ENCODE results near the gene SKA2.
"Not testable (repeated sequence)": the region's sequence is repeated elsewhere in the genome, so short reads cannot be mapped to it uniquely, and the experiment has no call there.

The SKA2 gene

DNA sequence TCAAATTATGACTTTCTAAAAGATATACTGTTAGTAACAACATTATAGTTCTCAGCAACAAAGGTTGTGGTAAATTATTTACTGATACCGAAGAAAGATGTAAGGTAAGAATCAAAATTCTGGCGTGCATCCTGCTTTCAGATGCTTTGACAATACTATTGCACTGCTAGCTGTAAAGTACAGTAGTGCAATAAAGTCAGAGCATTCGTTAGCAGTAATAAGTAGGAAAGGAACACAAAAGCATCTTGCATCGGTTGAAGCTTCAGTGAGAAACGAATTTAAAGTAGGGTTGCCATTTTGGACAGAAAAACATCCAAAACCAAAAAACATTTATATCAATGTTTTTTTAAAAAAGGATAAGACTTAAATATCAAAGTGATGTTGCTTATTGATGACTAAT is 4.0 kb downstream of the SKA2 start:
- no peak for DNase-seq

GRCh38 chr17:59149841-59150511 is 5.0 kb downstream of the SKA2 start:
- no peak for DNase-seq

- DNase-seq = no peak
Observed at GRCh38 chr17:59149051-59149450, 5.9 kb downstream of the SKA2 start.

DNA sequence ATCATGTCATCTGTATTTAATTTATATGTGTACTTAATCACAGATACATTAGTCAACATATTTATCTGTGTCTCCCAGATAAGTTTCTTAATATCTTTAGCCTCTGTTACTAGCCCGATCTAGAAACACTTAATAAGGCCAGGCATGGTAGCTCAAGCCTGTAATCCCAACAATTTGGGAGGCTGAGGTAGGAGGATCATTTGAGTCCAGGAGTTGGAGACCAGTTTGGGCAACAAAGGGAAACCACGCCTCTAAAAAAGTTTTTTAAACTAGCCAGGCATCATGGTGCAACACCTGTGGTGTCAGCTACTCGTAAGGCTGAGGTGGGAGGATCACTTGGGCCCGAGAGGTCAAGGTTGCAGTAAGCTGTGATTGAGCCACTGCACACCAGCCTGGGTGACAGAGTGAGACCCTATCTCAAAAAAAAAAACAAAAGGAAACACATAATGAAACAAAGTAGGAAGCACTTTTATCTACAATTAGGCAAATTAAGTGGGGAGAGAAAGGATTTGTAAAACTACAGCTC is 9.4 kb downstream of the SKA2 start:
- DNase-seq = no peak

GRCh38 chr17:59141860-59142259 is 13.1 kb downstream of the SKA2 start:
- DNase-seq = no peak

- no peak for DNase-seq
Observed at GRCh38 chr17:59139939-59140338, 15.0 kb downstream of the SKA2 start.

DNA sequence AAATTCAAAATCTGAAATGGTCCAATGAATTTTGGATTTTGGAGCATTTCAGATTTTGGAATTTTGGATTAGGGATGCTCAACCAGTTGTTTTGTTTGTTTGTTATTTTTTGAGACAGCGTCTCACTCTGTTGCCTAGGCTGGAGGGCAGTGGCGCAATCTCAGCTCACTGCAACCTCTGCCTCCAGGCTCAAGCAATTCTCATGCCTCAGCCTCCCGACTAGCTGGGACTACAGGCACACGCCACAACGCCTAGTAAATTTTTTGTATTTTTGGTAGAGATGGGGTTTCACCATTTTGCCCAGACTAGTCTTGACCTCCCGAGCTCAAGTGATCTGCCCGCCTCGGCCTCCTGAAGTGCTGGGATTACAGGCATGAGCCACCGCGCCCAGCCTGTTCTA is 16.6 kb downstream of the SKA2 start:
- DNase-seq = not testable (repeated sequence)

DNA sequence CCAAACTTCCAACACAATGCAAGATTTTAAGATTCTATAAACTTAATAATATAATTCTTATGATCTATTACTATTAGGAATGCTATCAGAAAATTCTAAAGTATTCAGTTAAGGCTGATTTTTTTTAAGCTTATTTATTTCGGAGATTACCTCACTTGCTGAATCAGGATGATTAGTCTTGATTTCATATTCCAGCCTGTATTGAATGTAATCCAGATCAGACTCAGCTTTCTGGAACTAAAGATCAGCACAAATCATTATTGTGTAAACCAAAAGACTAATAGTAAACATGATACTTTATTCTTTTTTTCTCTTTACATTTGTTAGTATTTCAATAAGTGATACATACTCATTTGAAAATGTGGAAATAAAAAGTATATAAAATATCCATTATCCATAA is 23.9 kb downstream of the SKA2 start:
- DNase-seq = no peak

DNA sequence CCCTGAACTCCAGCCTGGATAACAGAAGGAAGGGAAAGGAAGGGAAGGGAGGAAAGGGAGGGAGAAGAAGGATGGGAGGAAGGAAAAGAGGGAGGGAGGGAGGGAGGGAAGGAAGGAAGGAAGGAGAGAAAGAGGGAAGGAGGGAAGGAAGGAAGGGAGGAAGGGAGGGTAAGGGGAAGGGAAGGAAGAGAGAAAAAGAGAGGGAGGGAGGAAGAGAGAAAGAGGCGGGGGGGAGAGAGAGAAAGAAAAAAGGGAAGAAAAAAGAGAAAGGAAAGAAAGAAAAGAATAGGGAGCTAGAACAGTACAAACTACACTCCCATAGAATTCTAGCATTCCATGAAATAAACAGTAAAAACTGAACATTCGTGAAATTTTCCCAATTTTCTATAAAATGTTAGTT is 25.2 kb downstream of the SKA2 start:
- DNase-seq = no peak

DNA sequence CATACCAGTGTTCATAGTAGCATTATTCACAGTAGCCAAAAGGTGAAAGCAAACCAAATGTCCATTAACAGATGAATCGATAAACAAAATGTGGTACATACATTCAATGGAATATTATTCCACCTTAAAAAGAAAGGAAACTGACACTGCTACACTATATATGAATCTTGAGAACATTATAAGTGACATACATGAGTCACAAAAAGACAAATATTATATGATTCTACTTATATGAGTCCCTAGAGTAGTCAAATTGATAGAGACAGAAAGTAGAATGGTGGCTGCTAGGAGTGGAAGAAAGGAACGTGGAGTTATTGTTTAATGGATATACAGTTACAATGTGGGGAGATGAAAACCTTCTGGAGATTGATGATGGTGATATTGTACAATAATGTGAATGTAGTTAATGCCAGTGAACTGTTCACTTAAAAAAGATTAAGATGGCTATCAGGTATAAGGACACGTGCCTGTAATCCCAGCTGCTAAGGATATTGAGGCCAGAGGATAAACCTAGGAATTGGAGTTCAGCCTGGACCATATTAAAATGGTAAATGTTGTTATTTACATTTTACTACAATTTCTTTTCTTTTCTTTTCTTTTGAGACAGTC is 28.1 kb downstream of the SKA2 start:
- DNase-seq = no peak

- DNase-seq = no peak
Observed at GRCh38 chr17:59124665-59125064, 30.3 kb downstream of the SKA2 start.

- no peak for DNase-seq
Observed at GRCh38 chr17:59121901-59122480, 33.0 kb downstream of the SKA2 start.

DNA sequence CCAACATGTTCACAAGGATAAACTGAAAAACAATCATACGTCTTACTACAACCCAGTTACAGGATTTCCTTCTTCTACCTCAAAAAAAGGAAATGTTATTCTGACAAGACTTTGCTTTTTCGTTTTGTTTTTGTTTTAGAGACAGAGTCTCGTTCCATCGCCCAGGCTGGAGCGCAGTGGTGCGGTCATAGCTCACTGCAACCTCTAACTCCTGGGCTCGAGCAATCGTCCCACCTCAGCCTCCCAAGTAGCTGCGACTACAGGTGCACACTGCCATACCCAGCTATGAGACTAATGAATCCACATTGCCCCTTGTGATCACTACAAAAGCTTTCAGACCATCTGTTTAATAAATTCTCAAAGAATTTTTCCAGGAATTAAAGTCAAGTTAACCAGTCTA is 39.5 kb downstream of the SKA2 start:
- DNase-seq = no peak

- no peak for DNase-seq
Observed at GRCh38 chr17:59111539-59111938, 43.4 kb downstream of the SKA2 start.

DNA sequence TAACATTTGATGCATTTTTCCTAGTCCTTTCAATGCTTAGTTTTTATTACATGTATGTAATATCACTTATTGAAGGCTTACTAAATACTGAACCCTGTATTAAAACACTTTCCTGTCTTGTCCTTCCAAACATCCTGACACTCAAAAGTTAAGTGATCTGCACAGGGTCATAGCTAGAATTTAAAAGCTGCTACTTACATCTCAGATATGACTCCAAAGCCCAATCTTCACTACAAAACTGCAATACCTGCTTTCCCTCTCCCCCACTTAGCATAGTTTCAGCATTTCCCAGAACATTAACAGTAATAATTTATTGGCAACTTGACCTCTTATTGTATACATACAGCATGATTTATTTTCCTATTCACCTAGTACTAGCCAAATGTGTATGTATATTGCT is 44.0 kb downstream of the SKA2 start:
- DNase-seq = no peak

DNA sequence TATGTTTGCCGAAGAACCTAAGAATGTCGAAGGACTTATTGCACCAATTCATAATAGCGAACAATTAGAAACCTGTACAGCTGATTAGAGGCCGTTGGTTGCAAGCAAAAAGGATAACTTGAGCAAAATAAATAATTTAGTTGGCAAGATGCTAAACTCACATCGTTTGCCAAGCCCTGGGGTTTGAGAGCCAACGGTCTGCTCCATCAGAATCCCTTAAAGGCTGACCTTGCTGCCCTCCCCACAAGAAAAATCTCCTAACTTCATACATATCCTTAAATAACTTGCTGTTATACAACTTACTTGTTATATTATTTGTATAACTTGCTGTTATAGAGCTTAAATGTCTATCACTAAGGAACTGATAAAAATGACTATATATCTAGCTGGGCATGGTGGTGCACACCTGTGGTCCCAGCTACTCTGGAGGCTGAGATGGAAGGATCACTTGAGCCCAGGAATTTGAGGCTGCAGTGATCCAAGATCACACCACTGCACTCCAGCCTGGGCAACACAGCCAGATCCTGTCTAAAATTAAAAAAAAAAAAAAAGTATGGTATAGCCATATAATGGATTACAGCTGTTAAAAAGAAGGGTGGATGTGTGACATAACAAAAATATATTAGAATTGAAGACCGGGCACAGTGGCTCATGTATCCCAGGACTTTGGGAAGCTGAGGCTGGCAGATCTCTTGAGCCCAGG is 46.4 kb downstream of the SKA2 start:
- DNase-seq = no peak

DNA sequence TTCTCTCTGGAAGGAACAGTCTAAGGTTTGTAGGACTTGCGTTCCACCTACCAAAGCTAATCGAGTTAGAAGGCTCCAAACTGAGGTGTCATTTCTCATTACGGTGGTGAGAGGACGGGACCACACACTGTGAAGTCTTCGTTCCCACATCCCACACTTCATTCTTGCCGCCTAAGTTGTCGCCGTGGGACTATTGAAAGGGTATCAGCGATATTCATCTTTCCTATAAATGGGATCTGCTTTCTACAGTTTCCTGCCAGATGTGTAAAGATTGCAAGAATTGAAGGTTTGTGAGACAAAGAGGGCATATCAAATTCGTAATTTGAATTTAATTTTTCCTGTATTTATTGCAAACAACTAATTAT is 47.7 kb downstream of the SKA2 start:
- DNase-seq = no peak

DNA sequence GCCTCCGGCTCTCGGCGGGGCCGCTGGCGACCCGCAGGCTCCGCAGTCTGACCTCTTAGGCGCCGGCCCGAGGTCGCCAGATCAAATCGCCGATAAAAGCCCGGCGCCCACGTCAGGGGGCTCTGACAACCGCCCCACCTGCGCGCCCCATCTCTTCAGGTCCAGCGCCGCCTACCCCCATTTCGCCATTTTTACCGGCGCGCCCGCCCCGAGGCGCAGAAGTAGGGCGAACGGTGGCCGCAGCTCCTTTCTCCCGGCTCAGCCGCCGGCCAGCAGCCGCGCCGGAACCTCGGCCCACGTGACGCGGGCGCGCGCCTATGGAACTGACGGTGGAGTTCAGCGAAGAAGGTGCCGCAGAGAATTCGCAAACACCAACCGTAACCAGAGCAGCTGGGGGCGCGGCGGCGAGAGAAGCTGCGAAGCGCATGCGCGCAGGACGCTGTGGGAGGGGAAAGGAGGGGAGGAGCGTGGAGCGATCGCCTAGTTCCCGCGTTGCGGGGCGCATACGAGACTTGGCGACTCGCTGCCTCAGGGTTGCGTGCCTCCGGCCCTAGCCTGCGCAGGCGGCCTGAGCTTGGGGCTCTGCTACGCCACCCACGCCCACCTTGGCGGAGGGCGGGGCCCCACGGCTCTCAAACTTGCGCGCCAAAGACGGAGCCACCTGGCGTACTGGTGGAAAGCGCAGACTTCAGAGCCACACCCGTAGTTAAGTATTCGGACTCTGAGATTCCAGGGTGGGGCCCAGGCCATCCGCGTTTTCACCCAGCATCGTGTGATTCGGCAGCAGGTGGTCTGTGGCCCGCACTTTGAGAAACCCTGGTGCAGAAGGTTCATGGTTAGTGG is 48.3 kb downstream of the SKA2 start, which contains the start of gene TRIM37:
Gene TRIM37, minus strand, starts transcription at position 418 of the 843 bp plus-strand sequence. CDS start 419 bp downstream, outside the sequence.
- DNase-seq = peak; percentile 97 to 98

- peak; percentile 69 to 73 for DNase-seq
Observed at GRCh38 chr17:59105852-59106462, 49.0 kb downstream of the SKA2 start.

DNA sequence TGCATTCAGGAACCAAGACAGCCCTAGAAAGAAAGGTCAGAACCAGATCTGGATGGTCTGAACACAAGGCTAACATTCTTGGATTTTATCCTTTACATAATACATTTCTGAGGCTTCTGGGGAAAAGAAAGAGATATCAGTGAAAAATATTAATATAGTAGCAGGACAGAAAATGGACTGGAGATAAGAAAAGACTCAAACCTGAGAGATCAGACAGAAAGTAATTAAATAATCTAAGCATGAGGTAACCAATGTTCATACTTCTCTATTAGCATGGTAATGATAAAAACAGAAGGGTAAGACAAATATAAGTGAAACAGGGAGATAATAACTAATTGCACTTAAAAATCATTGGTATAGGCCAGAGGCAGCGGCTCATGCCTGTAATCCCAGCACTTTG is 53.8 kb downstream of the SKA2 start:
- DNase-seq = no peak

DNA sequence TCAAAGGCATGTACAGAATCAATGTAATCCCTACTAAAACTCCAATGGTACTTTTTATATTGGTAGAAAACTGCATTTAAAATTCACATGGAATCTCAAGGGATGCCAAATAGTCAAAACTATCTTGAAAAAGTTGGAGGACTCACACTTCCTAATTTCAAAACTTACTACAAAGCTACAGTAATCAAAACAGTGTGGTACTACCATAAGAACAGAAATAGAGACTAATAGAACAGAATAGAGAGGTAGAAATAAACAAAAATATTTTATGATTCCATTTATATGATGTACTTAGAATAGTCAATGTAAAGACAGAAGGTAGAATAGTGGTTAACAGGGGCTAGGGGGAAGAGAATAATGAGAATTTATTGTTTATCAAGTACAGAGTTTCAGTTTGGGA is 57.1 kb downstream of the SKA2 start:
- DNase-seq = no peak

DNA sequence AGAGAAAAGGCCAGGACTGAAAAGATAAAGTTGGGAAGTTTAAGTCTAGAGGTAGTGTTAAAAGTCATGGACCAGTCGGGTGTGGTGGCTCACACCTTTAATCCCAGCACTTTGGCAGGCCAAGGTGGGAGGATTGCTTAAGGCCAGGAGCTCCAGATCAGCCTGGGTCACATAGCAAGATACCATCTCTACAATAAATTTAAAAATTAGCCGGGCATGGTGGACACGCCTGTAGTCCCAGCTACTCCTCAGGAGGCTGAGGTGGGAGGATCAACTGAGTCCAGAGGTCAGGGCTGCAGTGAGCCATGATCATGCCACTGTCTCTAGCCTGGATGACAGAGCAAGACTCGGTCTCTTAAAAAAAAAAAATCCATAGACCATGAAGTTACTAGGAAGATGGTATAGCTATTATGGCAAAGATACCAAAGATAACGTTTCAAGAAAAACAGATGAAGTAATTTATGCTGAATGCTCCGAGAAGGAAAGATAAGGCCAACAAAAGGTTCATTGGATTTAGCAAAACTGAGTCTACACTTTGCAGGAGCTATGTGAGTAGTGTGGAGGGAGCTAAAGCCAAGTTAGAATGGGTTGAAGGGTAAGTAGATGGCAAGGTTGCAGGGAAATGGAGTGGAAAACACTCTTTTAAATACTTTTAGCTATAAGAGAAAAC is 60.0 kb downstream of the SKA2 start:
- DNase-seq = no peak
